Hepatocyte (in vitro differentiated cells): ENCODE measurements around the gene TNS2. TPM values are rescaled to one million over a fixed set of nuclear protein-coding genes. Genes with fewer than 3 reads are reported as not detected.

ENCODE experiments used
- DNase-seq: peaks from one replicate; pipeline ENCODE4 v3.0.0-alpha.2; 2016; ENCODE audit warnings: low spot score
- H2AFZ ChIP-seq: fragments of 200-600 bp; sonication (generic); 2 replicates; pipeline ENCODE4 v1.6.0; 2016; ENCODE audit warnings: antibody characterized with exemption, mild to moderate bottlenecking
- H3K27ac ChIP-seq: fragments of 200-600 bp; sonication (generic); 2 replicates; pipeline ENCODE4 v1.5.1; 2016; ENCODE audit warnings: mild to moderate bottlenecking
- H3K27me3 ChIP-seq: fragments of 200-600 bp; sonication (generic); 2 replicates; pipeline ENCODE4 v1.6.1; 2016
- H3K36me3 ChIP-seq: fragments of 200-600 bp; sonication (generic); replicated peaks from 2 replicates; pipeline ENCODE4 v1.5.1; 2016; ENCODE audit warnings: low read depth; ENCODE audit not compliant: insufficient read depth
- H3K4me1 ChIP-seq: fragments of 200-600 bp; sonication (generic); 2 replicates; pipeline ENCODE4 v1.5.1; 2016; ENCODE audit warnings: mild to moderate bottlenecking, moderate library complexity; ENCODE audit not compliant: insufficient read depth
- H3K4me2 ChIP-seq: fragments of 200-600 bp; sonication (generic); 2 replicates; pipeline ENCODE4 v1.6.0; 2016
- H3K4me3 ChIP-seq: fragments of 200-600 bp; sonication (generic); 2 replicates; pipeline ENCODE4 v1.5.1; 2016; ENCODE audit warnings: mild to moderate bottlenecking
- H3K79me2 ChIP-seq: fragments of 200-600 bp; sonication (generic); 2 replicates; pipeline ENCODE4 v1.6.0; 2017; ENCODE audit warnings: mild to moderate bottlenecking
- H3K9me2 ChIP-seq: fragments of 200-600 bp; sonication (generic); replicated peaks from 2 replicates; pipeline ENCODE4 v1.6.0; 2017; ENCODE audit warnings: mild to moderate bottlenecking; ENCODE audit not compliant: insufficient read depth
- H3K9me3 ChIP-seq: fragments of 200-600 bp; sonication (generic); 2 replicates; pipeline ENCODE4 v1.5.1; 2016; ENCODE audit warnings: low read depth, mild to moderate bottlenecking
- H4K20me1 ChIP-seq: fragments of 200-600 bp; sonication (generic); 2 replicates; pipeline ENCODE4 v1.6.0; 2016; ENCODE audit warnings: mild to moderate bottlenecking; ENCODE audit not compliant: insufficient read depth, poor library complexity, severe bottlenecking
- CTCF ChIP-seq: fragments of 200-600 bp; sonication (generic); IDR thresholded peaks from 2 replicates; pipeline ENCODE4 v1.5.1; 2016; ENCODE audit warnings: antibody characterized with exemption, mild to moderate bottlenecking; ENCODE audit not compliant: poor library complexity
- EZH2 ChIP-seq: fragments of 200-600 bp; sonication (generic); IDR thresholded peaks from 2 replicates; pipeline ENCODE4 v1.6.1; 2016; ENCODE audit warnings: antibody characterized with exemption, mild to moderate bottlenecking, borderline replicate concordance
- EZH2phosphoT487 ChIP-seq: fragments of 200-600 bp; sonication (generic); IDR thresholded peaks from one replicate; pipeline ENCODE4 v1.6.1; 2018; ENCODE audit warnings: antibody characterized with exemption, mild to moderate bottlenecking, low read depth, moderate library complexity; ENCODE audit not compliant: unreplicated experiment, severe bottlenecking
- WGBS: methylation state at CpG from one replicate; pipeline ENCODE4 v1.1.6; 2016; ENCODE audit warnings: low lambda C conversion rate; ENCODE audit errors: missing lambda C conversion rate; 5-methylcytosine and 5-hydroxymethylcytosine counted together
- polyA plus RNA-seq: library from polyadenylated mRNA; unstranded; fragments of >200 nt; fragmentation: Nextera tagmentation; extraction: Ambion mirVana; gene quantifications from 2 replicates; pipeline ENCODE4 v1.2.1, GENCODE V29; 2016
- total RNA-seq: library from RNA; depleted of rRNA; stranded (reverse); fragments of >200 nt; gene quantifications from 2 replicates; pipeline ENCODE4 v1.2.3, GENCODE V29; 2014

TNS2 gene
- total and polyA plus RNA-seq, 2 experiments from 2014 or later: 15.9 to 32.2 TPM

GRCh38 chr12:53039851-53040250 is 10.0 kb upstream of the TNS2 start:
- peaks cover 12% of the 10 kb centered on the region for H3K4me1 ChIP-seq
- TF ChIP-seq EZH2phosphoT487 (no peak), EZH2 (no peak), CTCF (no peak)
- H3K27ac ChIP-seq: no peak overlapping the region
- 93% methylated on average over 4 of the region's 4 CpGs for WGBS
- H3K9me2 ChIP-seq: no peaks in the 10 kb centered on the region
- no peak overlapping the region for H3K4me2 ChIP-seq
- H3K79me2 ChIP-seq: peaks cover 5% of the 10 kb centered on the region
- no peak for DNase-seq
- H3K9me3 ChIP-seq: no peaks in the 10 kb centered on the region
- peaks cover 4% of the 10 kb centered on the region for H3K36me3 ChIP-seq
- no peak overlapping the region for H3K4me3 ChIP-seq
- H3K27me3 ChIP-seq: no peaks in the 10 kb centered on the region
- peaks cover 6% of the 10 kb centered on the region for H4K20me1 ChIP-seq
- H2AFZ ChIP-seq: no peak overlapping the region

- no peak overlapping the region for H3K4me3 ChIP-seq
- H4K20me1 ChIP-seq: peaks cover 4% of the 10 kb centered on the region
- 77% methylated on average over 7 of the region's 7 CpGs for WGBS
- TF ChIP-seq EZH2phosphoT487 (no peak), EZH2 (no peak), CTCF (no peak)
- no peaks in the 10 kb centered on the region for H3K9me2 ChIP-seq
- no peak overlapping the region for H3K4me2 ChIP-seq
- no peak for DNase-seq
- H3K36me3 ChIP-seq: no peaks in the 10 kb centered on the region
- H2AFZ ChIP-seq: no peak overlapping the region
- H3K9me3 ChIP-seq: no peaks in the 10 kb centered on the region
- H3K79me2 ChIP-seq: peaks cover 8% of the 10 kb centered on the region
- no peak overlapping the region for H3K27ac ChIP-seq
- H3K4me1 ChIP-seq: peaks cover 27% of the 10 kb centered on the region
- no peaks in the 10 kb centered on the region for H3K27me3 ChIP-seq
Measured at GRCh38 chr12:53042607-53043454, 7.0 kb upstream of the TNS2 start.

GRCh38 chr12:53044052-53044581 is 5.7 kb upstream of the TNS2 start:
- H2AFZ ChIP-seq: no peak overlapping the region
- H3K27me3 ChIP-seq: no peaks in the 10 kb centered on the region
- H3K27ac ChIP-seq: peak overlapping the region; percentile 94
- peaks cover 39% of the 10 kb centered on the region for H3K4me1 ChIP-seq
- H3K4me3 ChIP-seq: no peak overlapping the region
- H3K36me3 ChIP-seq: no peaks in the 10 kb centered on the region
- H3K4me2 ChIP-seq: no peak overlapping the region
- peak; percentile 12 for DNase-seq
- no peaks in the 10 kb centered on the region for H3K9me2 ChIP-seq
- WGBS: 61% methylated on average over 10 of the region's 10 CpGs
- no peaks in the 10 kb centered on the region for H3K9me3 ChIP-seq
- TF ChIP-seq EZH2phosphoT487 (no peak), CTCF (no peak), EZH2 (no peak)
- peaks cover 8% of the 10 kb centered on the region for H3K79me2 ChIP-seq
- peaks cover 4% of the 10 kb centered on the region for H4K20me1 ChIP-seq
